Psoas muscle (tissue), 8 donors: Measurements from ENCODE around the gene DSTN. TPM values are rescaled to one million over a fixed set of nuclear protein-coding genes. Genes with fewer than 3 reads are reported as not detected.

Source experiments
- ATAC-seq, 4 donors: fragments of 200-7000 bp; cut with Tn5 transposase; one replicate each; pipeline ENCODE4 v1.9.1; 2020; ENCODE audit warnings: moderate library complexity in 3 of 4, mild to moderate bottlenecking in 2 of 4
- DNase-seq, 2 donors: peaks; one replicate each; pipeline ENCODE4 v3.0.0-alpha.2; 2020
- H3K27ac ChIP-seq: fragments of 200-600 bp; one replicate; pipeline ENCODE4 v1.8.0; 2022
- H3K27me3 ChIP-seq, 3 donors: fragments of 200-600 bp in 1 of 3; one replicate each; pipeline versions ENCODE4 v1.6.1 to v1.8.0; 2013 to 2022; ENCODE audit warnings: low read length in 2 of 3, mild to moderate bottlenecking in 2 of 3, moderate library complexity in 1 of 3; ENCODE audit not compliant: insufficient read depth in 3 of 3
- H3K36me3 ChIP-seq, 2 donors: fragments of 200-600 bp in 1 of 2; one replicate each; pipeline versions ENCODE4 v1.6.1 to v1.8.0; 2013 to 2022; ENCODE audit warnings: low read depth in 1 of 2, mild to moderate bottlenecking in 1 of 2, moderate library complexity in 1 of 2; ENCODE audit not compliant: insufficient read depth in 1 of 2
- H3K4me1 ChIP-seq: fragments of 200-600 bp; one replicate; pipeline ENCODE4 v1.8.0; 2022
- H3K4me3 ChIP-seq: fragments of 200-600 bp; one replicate; pipeline ENCODE4 v1.8.0; 2022; ENCODE audit warnings: mild to moderate bottlenecking
- H3K9me3 ChIP-seq: fragments of 200-600 bp; one replicate; pipeline ENCODE4 v1.8.0; 2022
- WGBS, 3 donors: extraction: QIAGEN DNeasy Blood & Tissue Kit; methylation state at CpG; one replicate each; pipeline versions ENCODE4 v1.1.6 to v1.1.7; 2013; 5-methylcytosine and 5-hydroxymethylcytosine counted together
- intact Hi-C, 2 donors: fragments of 100-400 bp; cut with DNase I; formaldehyde crosslinking; loops; one replicate each; pipeline versions ENCODE4 v1.11.0 to v1.14.2; 2022
- polyA plus RNA-seq, 3 donors: library from polyadenylated mRNA; stranded (reverse); fragments of 200-250 nt; gene quantifications; one replicate each; pipeline ENCODE4 v1.2.3, GENCODE V29; 2013
- total RNA-seq, 4 donors: library from RNA; stranded (reverse); fragmentation: NEBNext Ultra II Directional in 2 of 4; extraction: Animal tissue kit (Norgen Biotek cat#: 25700) in 2 of 4; gene quantifications; one replicate each; pipeline versions ENCODE4 v1.2.1 to v1.2.4, GENCODE V29; 2021 to 2023
- TF ChIP-seq, protein P1 (sequence below): fragments of 200-600 bp; IDR thresholded peaks from one replicate; pipeline ENCODE4 v1.8.0; 2022; ENCODE audit warnings: antibody characterized with exemption
- donor health status: healthy with polysubstance abuse.
- donor health status: DM: no; HTN: no; CAD: no; lungs with moderate emphysema.
- donor health status: Bipolar disorder and iron deficiency.
- donor health status: healthy.
- donor health status: DM: yes; HTN: yes; CAD: no.
- donor health status: DM: no; HTN: no; CAD: no.
- donor health status: DM: no; HTN: no; CAD: no.
- donor health status: DM: yes; HTN: yes; CAD: no.

Gene DSTN
- total and polyA plus RNA-seq, 7 donors, result 45.6 to 202 (median 82.3) TPM

DNA sequence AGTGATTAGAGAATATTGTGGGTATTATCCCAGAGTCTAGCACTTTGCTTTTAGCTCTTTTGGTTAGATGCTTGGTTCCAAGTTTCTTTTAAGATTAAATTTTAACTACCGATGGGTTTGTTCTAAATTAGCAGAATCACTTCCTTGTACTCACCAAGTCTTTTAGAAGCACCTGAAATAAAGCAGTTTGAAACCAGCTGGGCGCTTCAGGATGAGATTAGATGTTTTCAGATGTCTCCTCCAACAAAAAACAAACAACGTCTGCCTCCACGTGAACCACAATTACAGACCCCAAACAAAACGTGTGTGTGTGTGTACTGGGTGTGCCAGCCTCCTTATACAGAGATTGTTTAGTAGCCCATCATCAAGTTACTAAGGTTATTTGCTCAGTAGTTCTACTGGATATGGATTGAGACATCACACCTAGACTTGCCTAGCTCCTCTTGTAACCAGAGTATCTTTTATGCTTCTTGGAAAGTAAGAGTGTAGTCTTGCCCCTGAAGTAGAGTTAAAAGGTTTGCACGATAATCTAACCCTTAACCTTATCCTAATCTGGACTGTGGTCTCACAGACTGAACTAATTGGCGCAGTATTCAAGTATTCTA is 2.3 kb downstream of the DSTN start:
- peaks cover 21% of the 10 kb centered on the region for H3K4me1 ChIP-seq
- ATAC-seq (no peak), DNase-seq (no peak)
- no peaks in the 10 kb centered on the region for H3K9me3 ChIP-seq
- H3K27ac ChIP-seq, result no peak overlapping the region
- TF ChIP-seq, protein P1, sequence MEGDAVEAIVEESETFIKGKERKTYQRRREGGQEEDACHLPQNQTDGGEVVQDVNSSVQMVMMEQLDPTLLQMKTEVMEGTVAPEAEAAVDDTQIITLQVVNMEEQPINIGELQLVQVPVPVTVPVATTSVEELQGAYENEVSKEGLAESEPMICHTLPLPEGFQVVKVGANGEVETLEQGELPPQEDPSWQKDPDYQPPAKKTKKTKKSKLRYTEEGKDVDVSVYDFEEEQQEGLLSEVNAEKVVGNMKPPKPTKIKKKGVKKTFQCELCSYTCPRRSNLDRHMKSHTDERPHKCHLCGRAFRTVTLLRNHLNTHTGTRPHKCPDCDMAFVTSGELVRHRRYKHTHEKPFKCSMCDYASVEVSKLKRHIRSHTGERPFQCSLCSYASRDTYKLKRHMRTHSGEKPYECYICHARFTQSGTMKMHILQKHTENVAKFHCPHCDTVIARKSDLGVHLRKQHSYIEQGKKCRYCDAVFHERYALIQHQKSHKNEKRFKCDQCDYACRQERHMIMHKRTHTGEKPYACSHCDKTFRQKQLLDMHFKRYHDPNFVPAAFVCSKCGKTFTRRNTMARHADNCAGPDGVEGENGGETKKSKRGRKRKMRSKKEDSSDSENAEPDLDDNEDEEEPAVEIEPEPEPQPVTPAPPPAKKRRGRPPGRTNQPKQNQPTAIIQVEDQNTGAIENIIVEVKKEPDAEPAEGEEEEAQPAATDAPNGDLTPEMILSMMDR, result no peak
- H3K36me3 ChIP-seq, result no peaks in the 10 kb centered on the region
- H3K27me3 ChIP-seq, result no peaks in the 10 kb centered on the region
- H3K4me3 ChIP-seq, result peak overlapping the region; percentile 84
- WGBS, 3 donors, result 55 to 67% (median 55%) methylated on average over 7 of the region's 7 CpGs
- intact Hi-C loops, result loop anchor here in 1 of 2 donors (2.0 to 5.0 kb wide), 2 partner anchors 35 to 75 kb away; no protein-coding TSS in a partner anchor

DNA sequence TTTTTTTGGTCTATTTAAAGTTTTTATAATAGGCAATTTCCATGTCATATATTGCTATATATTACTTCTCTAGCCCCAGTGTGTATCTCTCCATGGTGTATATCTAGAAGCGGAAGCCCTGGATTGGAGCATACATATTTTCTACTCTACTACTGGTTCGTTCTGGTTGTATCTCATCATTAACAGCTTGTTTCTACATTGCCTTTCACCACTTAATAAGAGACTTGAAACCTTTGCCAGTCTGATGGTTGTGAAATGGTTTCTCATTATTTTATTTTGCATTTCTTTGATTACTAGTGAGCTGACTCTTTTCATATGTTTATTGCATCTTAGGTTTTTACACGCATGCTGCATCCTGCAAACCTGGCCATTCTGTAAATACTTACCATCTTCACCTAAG is 3.6 kb downstream of the DSTN start:
- H3K9me3 ChIP-seq, result no peaks in the 10 kb centered on the region
- intact Hi-C loops, result loop anchor here in 1 of 2 donors (2.0 to 5.0 kb wide), 2 partner anchors 36 to 73 kb away; no protein-coding TSS in a partner anchor
- 80 to 87% (median 86%) methylated on average over 3 of the region's 3 CpGs for WGBS, 3 donors
- no peak overlapping the region for H3K4me3 ChIP-seq
- H3K4me1 ChIP-seq, result peaks cover 21% of the 10 kb centered on the region
- no peak overlapping the region for H3K27ac ChIP-seq
- no peak for ATAC-seq
- H3K36me3 ChIP-seq, result no peaks in the 10 kb centered on the region
- no peak for DNase-seq
- TF ChIP-seq, protein P1, result no peak
- no peaks in the 10 kb centered on the region for H3K27me3 ChIP-seq

DNA sequence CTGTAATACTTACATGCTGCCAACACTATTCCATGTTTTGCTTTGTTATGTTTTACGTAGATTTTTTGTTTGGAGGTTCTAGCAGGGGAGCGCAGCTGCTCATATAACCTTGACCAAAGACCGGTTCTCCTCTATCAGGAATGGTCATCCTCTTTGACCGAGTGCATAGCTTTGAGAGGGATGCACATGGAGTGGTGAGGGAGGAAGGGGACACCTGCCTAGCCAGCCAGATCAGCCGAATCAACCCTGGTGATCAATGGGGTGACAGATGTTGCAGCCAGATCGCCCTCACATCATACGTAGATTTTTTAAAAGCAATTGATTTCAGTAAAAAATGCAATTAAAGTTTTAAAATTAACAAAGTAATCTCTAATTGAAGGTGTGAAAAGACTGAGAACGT is 6.3 kb downstream of the DSTN start:
- TF ChIP-seq, protein P1, result no peak
- intact Hi-C loops, result no loop called here
- no peaks in the 10 kb centered on the region for H3K9me3 ChIP-seq
- ATAC-seq (no peak), DNase-seq (no peak)
- H3K27me3 ChIP-seq, result no peaks in the 10 kb centered on the region
- no peak overlapping the region for H3K27ac ChIP-seq
- H3K4me1 ChIP-seq, result peaks cover 19% of the 10 kb centered on the region
- 67 to 82% (median 70%) methylated on average over 8 of the region's 8 CpGs for WGBS, 3 donors
- no peak overlapping the region for H3K4me3 ChIP-seq
- no peaks in the 10 kb centered on the region for H3K36me3 ChIP-seq

DNA sequence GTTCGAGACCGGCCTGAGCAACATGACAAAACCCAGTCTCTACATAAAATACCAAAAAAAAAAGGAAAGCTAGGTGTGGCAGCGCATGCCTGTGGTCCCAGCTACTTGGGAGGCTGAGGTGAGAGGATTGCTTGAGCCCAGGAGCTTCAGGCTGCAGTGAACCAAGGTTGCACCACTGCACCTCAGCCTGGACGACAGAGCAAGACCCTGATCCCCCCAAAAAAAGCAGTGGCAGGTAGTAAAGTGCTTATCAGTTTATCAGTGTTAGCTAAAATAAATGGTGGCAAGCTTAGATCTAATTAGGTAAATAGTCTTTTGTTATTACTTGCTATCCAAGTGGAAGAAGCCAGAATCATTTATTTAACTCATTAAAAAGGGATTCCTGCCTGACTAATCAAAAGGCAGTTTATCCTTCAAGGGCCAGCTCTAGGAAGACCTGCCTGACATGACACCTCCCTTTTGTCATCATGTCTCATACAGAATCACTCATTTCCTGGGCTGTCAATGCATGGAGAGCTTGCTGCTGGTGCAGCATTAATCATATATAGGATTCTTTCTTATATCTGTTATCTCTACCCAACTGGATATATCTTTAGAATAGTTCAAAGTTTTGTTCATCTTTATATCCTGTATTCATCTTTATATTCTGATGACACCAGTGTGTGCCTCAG is 9.6 kb downstream of the DSTN start:
- H3K27me3 ChIP-seq, result no peaks in the 10 kb centered on the region
- WGBS, 3 donors, result 96 to 97% (median 96%) methylated on average over 4 of the region's 4 CpGs
- H3K27ac ChIP-seq, result no peak overlapping the region
- no peak overlapping the region for H3K4me3 ChIP-seq
- no peak for DNase-seq
- H3K36me3 ChIP-seq, result no peaks in the 10 kb centered on the region
- peaks cover 25% of the 10 kb centered on the region for H3K4me1 ChIP-seq
- TF ChIP-seq, protein P1, result no peak
- H3K9me3 ChIP-seq, result no peaks in the 10 kb centered on the region
- ATAC-seq, result no peak
- intact Hi-C loops, result no loop called here
